Activated naive CD4-positive, alpha-beta T cell treated with anti-CD3 and anti-CD28 coated beads, Interleukin-2, amount 50 U/mL, for 24 hours (primary cell): Measurements from ENCODE around the gene HDDC3.

ENCODE experiments used
- H3K27ac Mint-ChIP-seq: one replicate; pipeline ENCODE4 v1.8.0; 2021; ENCODE audit warnings: mild to moderate bottlenecking, mixed read lengths
- H3K27me3 Mint-ChIP-seq: one replicate; pipeline ENCODE4 v1.8.0; 2021; ENCODE audit warnings: mixed read lengths
- H3K36me3 Mint-ChIP-seq: one replicate; pipeline ENCODE4 v1.8.0; 2021; ENCODE audit warnings: mixed read lengths
- H3K4me1 Mint-ChIP-seq: one replicate; pipeline ENCODE4 v1.8.0; 2021; ENCODE audit warnings: mixed read lengths
- H3K4me3 Mint-ChIP-seq: one replicate; pipeline ENCODE4 v1.8.0; 2021; ENCODE audit warnings: mild to moderate bottlenecking, mixed read lengths
- H3K9me3 Mint-ChIP-seq: one replicate; pipeline ENCODE4 v1.8.0; 2021; ENCODE audit warnings: mixed read lengths

Gene HDDC3

DNA sequence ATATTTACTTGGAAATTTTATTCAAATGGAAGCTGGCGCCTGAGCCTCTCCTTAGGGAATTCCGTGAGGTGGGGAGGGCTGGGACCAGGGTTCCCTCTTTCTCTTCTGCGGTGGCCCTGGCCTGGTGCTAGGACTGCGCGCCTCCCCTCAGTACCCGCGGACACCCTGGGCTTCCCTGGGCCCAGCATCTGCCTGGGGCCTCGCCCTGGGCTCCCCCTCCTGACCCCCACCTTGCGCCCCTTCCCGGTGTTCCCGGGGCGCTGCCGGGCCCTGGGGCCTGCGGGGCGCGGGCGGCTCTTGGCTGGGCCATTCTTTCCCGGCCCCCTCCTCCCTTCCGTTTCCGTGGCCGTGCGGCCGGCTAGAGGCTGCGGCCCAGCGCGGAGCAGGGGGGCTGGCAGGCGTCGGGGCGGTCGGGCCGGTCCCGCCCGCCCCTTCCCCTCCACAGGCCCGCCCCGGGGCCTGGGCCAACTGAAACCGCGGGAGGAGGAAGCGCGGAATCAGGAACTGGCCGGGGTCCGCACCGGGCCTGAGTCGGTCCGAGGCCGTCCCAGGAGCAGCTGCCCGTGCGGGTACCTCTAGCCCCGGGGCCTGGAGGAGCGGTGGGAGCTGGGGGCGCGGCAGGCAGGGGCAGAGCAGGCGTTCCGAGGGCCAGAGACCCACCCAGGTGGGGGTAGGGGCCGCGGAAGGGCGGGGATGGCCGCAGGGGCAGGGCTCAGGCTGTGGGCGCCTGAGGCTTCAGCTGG is 48.2 kb downstream of the HDDC3 start, which contains the start of gene FES:
Gene FES, plus strand, starts transcription at position 529 of the 743 bp plus-strand sequence. CDS start 542 bp downstream, outside the sequence.
- Mint-ChIP-seq H3K27ac (no peak within 1 kb of the TSS), H3K4me1 (peaks cover 12% of the 10 kb centered on the region)

GRCh38 chr15:90883526-90883975 is 48.8 kb downstream of the HDDC3 start:
- no peak overlapping the region for H3K4me3 Mint-ChIP-seq
- H3K27me3 Mint-ChIP-seq, result peaks cover 3% of the 10 kb centered on the region
- H3K27ac Mint-ChIP-seq, result no peak overlapping the region
- peaks cover 12% of the 10 kb centered on the region for H3K4me1 Mint-ChIP-seq
- H3K36me3 Mint-ChIP-seq, result peaks cover 6% of the 10 kb centered on the region
- no peaks in the 10 kb centered on the region for H3K9me3 Mint-ChIP-seq

More for the DNA sequence above, 48.2 kb downstream of the HDDC3 start, which contains the start of gene FES:
- Mint-ChIP-seq H3K4me3 (peak within 1 kb of the TSS; percentile 15), H3K36me3 (peaks cover 6% of the 10 kb centered on the region), H3K27me3 (peaks cover 3% of the 10 kb centered on the region), H3K9me3 (no peaks in the 10 kb centered on the region)

- Mint-ChIP-seq H3K4me3 (no peak overlapping the region), H3K9me3 (no peaks in the 10 kb centered on the region), H3K4me1 (peaks cover 12% of the 10 kb centered on the region)
These were observed 49.4 kb downstream of the HDDC3 start for GRCh38 chr15:90882781-90883525.

GRCh38 chr15:90881978-90882721 is 50.2 kb downstream of the HDDC3 start:
- H3K27ac Mint-ChIP-seq, result no peak overlapping the region
- H3K4me3 Mint-ChIP-seq, result no peak overlapping the region
- peaks cover 12% of the 10 kb centered on the region for H3K4me1 Mint-ChIP-seq
- H3K27me3 Mint-ChIP-seq, result peaks cover 3% of the 10 kb centered on the region
- no peaks in the 10 kb centered on the region for H3K9me3 Mint-ChIP-seq
- H3K36me3 Mint-ChIP-seq, result peaks cover 8% of the 10 kb centered on the region

More at GRCh38 chr15:90882781-90883525, 49.4 kb downstream of the HDDC3 start:
- Mint-ChIP-seq H3K36me3 (peaks cover 8% of the 10 kb centered on the region), H3K27ac (no peak overlapping the region), H3K27me3 (peaks cover 3% of the 10 kb centered on the region)

DNA sequence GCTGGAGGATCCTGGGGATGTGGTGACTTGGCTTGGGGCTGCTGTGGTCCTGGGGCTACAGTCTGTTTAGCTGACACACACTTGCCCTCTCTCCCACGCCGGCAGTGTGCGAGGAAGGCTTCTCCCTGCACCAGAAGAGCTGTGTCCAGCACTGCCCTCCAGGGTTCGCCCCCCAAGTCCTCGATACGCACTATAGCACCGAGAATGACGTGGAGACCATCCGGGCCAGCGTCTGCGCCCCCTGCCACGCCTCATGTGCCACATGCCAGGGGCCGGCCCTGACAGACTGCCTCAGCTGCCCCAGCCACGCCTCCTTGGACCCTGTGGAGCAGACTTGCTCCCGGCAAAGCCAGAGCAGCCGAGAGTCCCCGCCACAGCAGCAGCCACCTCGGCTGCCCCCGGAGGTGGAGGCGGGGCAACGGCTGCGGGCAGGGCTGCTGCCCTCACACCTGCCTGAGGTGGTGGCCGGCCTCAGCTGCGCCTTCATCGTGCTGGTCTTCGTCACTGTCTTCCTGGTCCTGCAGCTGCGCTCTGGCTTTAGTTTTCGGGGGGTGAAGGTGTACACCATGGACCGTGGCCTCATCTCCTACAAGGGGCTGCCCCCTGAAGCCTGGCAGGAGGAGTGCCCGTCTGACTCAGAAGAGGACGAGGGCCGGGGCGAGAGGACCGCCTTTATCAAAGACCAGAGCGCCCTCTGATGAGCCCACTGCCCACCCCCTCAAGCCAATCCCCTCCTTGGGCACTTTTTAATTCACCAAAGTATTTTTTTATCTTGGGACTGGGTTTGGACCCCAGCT is 51.0 kb downstream of the HDDC3 start:
- Mint-ChIP-seq H3K4me1 (peaks cover 12% of the 10 kb centered on the region), H3K27ac (no peak overlapping the region), H3K4me3 (no peak overlapping the region), H3K9me3 (no peaks in the 10 kb centered on the region), H3K27me3 (peaks cover 3% of the 10 kb centered on the region), H3K36me3 (peaks cover 8% of the 10 kb centered on the region)

DNA sequence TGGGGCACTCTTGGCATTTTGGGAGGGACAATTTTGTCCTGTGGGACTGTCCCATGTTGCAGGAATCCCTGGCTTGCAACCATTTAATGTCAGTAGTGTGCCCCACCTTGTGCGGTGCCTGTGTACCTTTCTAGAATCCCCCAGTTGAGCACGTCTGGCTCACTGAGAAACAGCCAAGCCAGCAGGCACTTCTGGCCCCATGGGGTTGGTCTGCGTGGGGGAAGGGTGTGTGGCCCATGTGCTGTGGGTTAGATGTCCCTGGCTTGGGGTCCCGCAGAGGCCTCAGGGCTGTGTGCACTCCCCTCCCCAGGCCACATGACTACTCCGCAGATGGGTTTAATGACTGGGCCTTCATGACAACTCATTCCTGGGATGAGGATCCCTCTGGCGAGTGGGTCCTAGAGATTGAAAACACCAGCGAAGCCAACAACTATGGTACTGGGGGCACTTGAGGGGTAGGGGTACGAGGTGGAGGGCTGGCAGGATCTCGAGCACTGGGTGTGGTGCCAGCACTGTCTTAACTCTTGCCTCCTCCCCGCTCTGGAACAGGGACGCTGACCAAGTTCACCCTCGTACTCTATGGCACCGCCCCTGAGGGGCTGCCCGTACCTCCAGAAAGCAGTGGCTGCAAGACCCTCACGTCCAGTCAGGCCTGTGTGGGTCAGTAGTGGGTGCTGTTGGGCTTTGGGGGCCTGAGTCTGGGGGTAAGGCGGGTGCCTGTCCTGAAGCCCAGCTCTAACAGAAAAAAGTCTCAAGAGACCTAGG is 51.8 kb downstream of the HDDC3 start:
- H3K36me3 Mint-ChIP-seq, result peaks cover 8% of the 10 kb centered on the region

More for the DNA sequence above, 51.8 kb downstream of the HDDC3 start:
- Mint-ChIP-seq H3K9me3 (no peaks in the 10 kb centered on the region), H3K27me3 (peaks cover 3% of the 10 kb centered on the region), H3K4me3 (no peak overlapping the region), H3K27ac (no peak overlapping the region), H3K4me1 (peaks cover 8% of the 10 kb centered on the region)
